Osteocyte (in vitro differentiated cells): ENCODE data around the gene HOXD1. TPM values are rescaled to one million over a fixed set of nuclear protein-coding genes. Genes with fewer than 3 reads are reported as not detected.

ENCODE experiments used
- DNase-seq: peaks from one replicate; pipeline ENCODE4 v3.0.0; 2021; ENCODE audit warnings: mixed read lengths; ENCODE audit not compliant: unreplicated experiment; ENCODE audit errors: extremely low spot score
- H3K27ac Mint-ChIP-seq: one replicate; pipeline ENCODE4 v1.8.0; 2021; ENCODE audit warnings: mild to moderate bottlenecking, mixed read lengths; ENCODE audit not compliant: unreplicated experiment
- H3K27me3 Mint-ChIP-seq: one replicate; pipeline ENCODE4 v1.8.0; 2021; ENCODE audit warnings: mixed read lengths; ENCODE audit not compliant: unreplicated experiment
- H3K36me3 Mint-ChIP-seq: one replicate; pipeline ENCODE4 v1.8.0; 2021; ENCODE audit warnings: mixed read lengths; ENCODE audit not compliant: unreplicated experiment
- H3K4me1 Mint-ChIP-seq: one replicate; pipeline ENCODE4 v1.8.0; 2021; ENCODE audit warnings: mixed read lengths; ENCODE audit not compliant: unreplicated experiment
- H3K4me3 Mint-ChIP-seq: one replicate; pipeline ENCODE4 v1.8.0; 2021; ENCODE audit warnings: mild to moderate bottlenecking, moderate library complexity, mixed read lengths; ENCODE audit not compliant: unreplicated experiment
- H3K9me3 Mint-ChIP-seq: one replicate; pipeline ENCODE4 v1.8.0; 2021; ENCODE audit warnings: mixed read lengths; ENCODE audit not compliant: unreplicated experiment
- CTCF ChIP-seq: fragments of 200-600 bp; sonication (generic); IDR thresholded peaks from 2 replicates; pipeline ENCODE4 v1.5.0; 2021; ENCODE audit warnings: antibody characterized with exemption, mild to moderate bottlenecking, moderate library complexity
- total RNA-seq: library from RNA; stranded (reverse); gene quantifications from 2 replicates; pipeline ENCODE4 v1.2.1, GENCODE V29; 2021

The HOXD1 gene
- total RNA-seq, 1 donor from 2014 or later = not detected

- peaks cover 3% of the 10 kb centered on the region for H3K9me3 Mint-ChIP-seq
- no peak for DNase-seq
- H3K4me3 Mint-ChIP-seq = no peak overlapping the region
- no peak overlapping the region for H3K27ac Mint-ChIP-seq
- no peaks in the 10 kb centered on the region for H3K36me3 Mint-ChIP-seq
- peaks cover 19% of the 10 kb centered on the region for H3K4me1 Mint-ChIP-seq
- no peak for TF ChIP-seq CTCF
- peaks cover 86% of the 10 kb centered on the region for H3K27me3 Mint-ChIP-seq
These were observed 26.4 kb upstream of the HOXD1 start for GRCh38 chr2:176161825-176162626.

GRCh38 chr2:176162911-176163671, 25.4 kb upstream of the HOXD1 start:
- Mint-ChIP-seq H3K4me3 (no peak overlapping the region), H3K4me1 (peaks cover 12% of the 10 kb centered on the region), H3K27ac (no peak overlapping the region), H3K36me3 (no peaks in the 10 kb centered on the region), H3K9me3 (peaks cover 3% of the 10 kb centered on the region), H3K27me3 (peaks cover 87% of the 10 kb centered on the region)
- DNase-seq = no peak
- no peak for TF ChIP-seq CTCF

GRCh38 chr2:176163672-176164056, 24.8 kb upstream of the HOXD1 start:
- DNase-seq = no peak
- Mint-ChIP-seq H3K27me3 (peaks cover 83% of the 10 kb centered on the region), H3K9me3 (peaks cover 3% of the 10 kb centered on the region), H3K4me3 (no peak overlapping the region), H3K36me3 (no peaks in the 10 kb centered on the region), H3K4me1 (peaks cover 9% of the 10 kb centered on the region), H3K27ac (no peak overlapping the region)
- TF ChIP-seq CTCF = no peak

GRCh38 chr2:176164201-176164600, 24.3 kb upstream of the HOXD1 start:
- peaks cover 82% of the 10 kb centered on the region for H3K27me3 Mint-ChIP-seq
- H3K4me3 Mint-ChIP-seq = no peak overlapping the region
- H3K9me3 Mint-ChIP-seq = peaks cover 3% of the 10 kb centered on the region
- no peak overlapping the region for H3K27ac Mint-ChIP-seq
- no peak for DNase-seq
- TF ChIP-seq CTCF = no peak
- H3K4me1 Mint-ChIP-seq = peaks cover 9% of the 10 kb centered on the region
- no peaks in the 10 kb centered on the region for H3K36me3 Mint-ChIP-seq
